ENCODE measurements around the gene SH2D3C. TPM values are rescaled to one million over a fixed set of nuclear protein-coding genes. Genes with fewer than 3 reads are reported as not detected.
A peak's percentile ranks its signal among the peaks of the same experiment; 100 is the strongest.

The SH2D3C gene
- total RNA-seq, 2 experiments from 2014 or later = 27.2 to 27.3 TPM

GRCh38 chr9:127710204-127710783, 68.2 kb downstream of the SH2D3C start:
- intact Hi-C loops (cut with micrococcal nuclease) = no loop called here
- Mint-ChIP-seq H3K27me3 (ENCODE audit: low read depth) (no peaks in the 10 kb centered on the region), H3K4me3 (no peak overlapping the region), H3K36me3 (ENCODE audit: low read depth) (no peaks in the 10 kb centered on the region), H3K4me1 (ENCODE audit: low read depth) (peaks cover 30% of the 10 kb centered on the region), H3K27ac (no peak overlapping the region), H3K9me3 (no peaks in the 10 kb centered on the region)
- no peak for DNase-seq
- CTCF ChIA-PET = interaction anchor here (1.9 kb wide), 1 partner anchor 25 kb away, joined by 9 read pairs; the partner anchor contains the start of gene TOR2A

- peaks cover 26% of the 10 kb centered on the region for H3K4me1 Mint-ChIP-seq (ENCODE audit: low read depth)
- no peak overlapping the region for H3K4me3 Mint-ChIP-seq
- no peaks in the 10 kb centered on the region for H3K36me3 Mint-ChIP-seq (ENCODE audit: low read depth)
- no peak for DNase-seq
- CTCF ChIA-PET = interaction anchor here (1.9 kb wide), 1 partner anchor 26 kb away, joined by 9 read pairs; the partner anchor contains the start of gene TOR2A
- intact Hi-C loops (cut with micrococcal nuclease) = no loop called here
- no peaks in the 10 kb centered on the region for H3K27me3 Mint-ChIP-seq (ENCODE audit: low read depth)
- no peaks in the 10 kb centered on the region for H3K9me3 Mint-ChIP-seq
- no peak overlapping the region for H3K27ac Mint-ChIP-seq
Observed at GRCh38 chr9:127708952-127709587, 69.4 kb downstream of the SH2D3C start.

GRCh38 chr9:127707766-127708165, 70.7 kb downstream of the SH2D3C start:
- Mint-ChIP-seq H3K4me3 (no peak overlapping the region), H3K9me3 (no peaks in the 10 kb centered on the region), H3K27me3 (ENCODE audit: low read depth) (no peaks in the 10 kb centered on the region), H3K4me1 (ENCODE audit: low read depth) (peaks cover 24% of the 10 kb centered on the region), H3K27ac (no peak overlapping the region), H3K36me3 (ENCODE audit: low read depth) (no peaks in the 10 kb centered on the region)
- CTCF ChIA-PET = interaction anchor here (1.1 kb wide), 1 partner anchor 118 kb away, joined by 3 read pairs; no protein-coding TSS in a partner anchor
- DNase-seq = no peak
- intact Hi-C loops (cut with micrococcal nuclease) = no loop called here

- intact Hi-C loops (cut with micrococcal nuclease) = no loop called here
- H3K9me3 Mint-ChIP-seq = no peaks in the 10 kb centered on the region
- H3K27me3 Mint-ChIP-seq (ENCODE audit: low read depth) = no peaks in the 10 kb centered on the region
- no peak for DNase-seq
- CTCF ChIA-PET = no interaction called here
- H3K27ac Mint-ChIP-seq = no peak within 1 kb of the TSS
- no peak within 1 kb of the TSS for H3K4me3 Mint-ChIP-seq
- H3K4me1 Mint-ChIP-seq (ENCODE audit: low read depth) = peaks cover 19% of the 10 kb centered on the region
- H3K36me3 Mint-ChIP-seq (ENCODE audit: low read depth) = no peaks in the 10 kb centered on the region
Observed at GRCh38 chr9:127706836-127707241, 71.6 kb downstream of the SH2D3C start, which contains the start of gene CFAP157. TSS of gene CFAP157 (plus strand) at chr9:127706988. CDS start at chr9:127707032, 44 bp downstream.

GRCh38 chr9:127705577-127706379, 72.7 kb downstream of the SH2D3C start:
- no peaks in the 10 kb centered on the region for H3K9me3 Mint-ChIP-seq
- intact Hi-C loops (cut with micrococcal nuclease) = no loop called here
- H3K4me3 Mint-ChIP-seq = no peak overlapping the region
- CTCF ChIA-PET = interaction anchor here (1.0 to 1.7 kb wide), 2 partner anchors 29 to 90 kb away, joined by 3 to 6 read pairs; partner anchors contain the start of gene TOR2A
- H3K27me3 Mint-ChIP-seq (ENCODE audit: low read depth) = no peaks in the 10 kb centered on the region
- no peaks in the 10 kb centered on the region for H3K36me3 Mint-ChIP-seq (ENCODE audit: low read depth)
- H3K4me1 Mint-ChIP-seq (ENCODE audit: low read depth) = peaks cover 10% of the 10 kb centered on the region
- DNase-seq = no peak
- H3K27ac Mint-ChIP-seq = no peak overlapping the region

GRCh38 chr9:127703289-127703946, 75.0 kb downstream of the SH2D3C start:
- Mint-ChIP-seq H3K27me3 (ENCODE audit: low read depth) (no peaks in the 10 kb centered on the region), H3K36me3 (ENCODE audit: low read depth) (no peaks in the 10 kb centered on the region), H3K27ac (no peak overlapping the region), H3K4me3 (no peak overlapping the region), H3K4me1 (ENCODE audit: low read depth) (peaks cover 21% of the 10 kb centered on the region), H3K9me3 (no peaks in the 10 kb centered on the region)
- intact Hi-C loops (cut with micrococcal nuclease) = no loop called here
- no peak for DNase-seq
- CTCF ChIA-PET = interaction anchor here (0.6 to 1.1 kb wide), 2 partner anchors 98 to 178 kb away, joined by 3 read pairs; no protein-coding TSS in a partner anchor

GRCh38 chr9:127700594-127701255, 77.7 kb downstream of the SH2D3C start:
- Mint-ChIP-seq H3K36me3 (ENCODE audit: low read depth) (no peaks in the 10 kb centered on the region), H3K4me3 (no peak overlapping the region), H3K27me3 (ENCODE audit: low read depth) (no peaks in the 10 kb centered on the region), H3K27ac (no peak overlapping the region), H3K9me3 (no peaks in the 10 kb centered on the region), H3K4me1 (ENCODE audit: low read depth) (peaks cover 13% of the 10 kb centered on the region)
- intact Hi-C loops (cut with micrococcal nuclease) = no loop called here
- no peak for DNase-seq
- CTCF ChIA-PET = no interaction called here

GRCh38 chr9:127700140-127700539, 78.3 kb downstream of the SH2D3C start:
- Mint-ChIP-seq H3K4me3 (peak overlapping the region; percentile 25), H3K27ac (no peak overlapping the region), H3K36me3 (ENCODE audit: low read depth) (no peaks in the 10 kb centered on the region), H3K9me3 (no peaks in the 10 kb centered on the region), H3K27me3 (ENCODE audit: low read depth) (no peaks in the 10 kb centered on the region), H3K4me1 (ENCODE audit: low read depth) (peaks cover 13% of the 10 kb centered on the region)
- CTCF ChIA-PET = no interaction called here
- intact Hi-C loops (cut with micrococcal nuclease) = no loop called here
- DNase-seq = no peak

GRCh38 chr9:127698985-127699670, 79.3 kb downstream of the SH2D3C start:
- DNase-seq = peak; percentile 92
- H3K4me1 Mint-ChIP-seq (ENCODE audit: low read depth) = peaks cover 13% of the 10 kb centered on the region
- CTCF ChIA-PET = interaction anchor here (0.7 kb wide), 1 partner anchor 140 kb away, joined by 5 read pairs; no protein-coding TSS in a partner anchor
- H3K9me3 Mint-ChIP-seq = no peaks in the 10 kb centered on the region
- H3K27ac Mint-ChIP-seq = peak overlapping the region; percentile 25
- intact Hi-C loops (cut with micrococcal nuclease) = loop anchor here (1.0 kb wide), 1 partner anchor 16 kb away; the partner anchor contains the start of gene PTRH1
- no peaks in the 10 kb centered on the region for H3K36me3 Mint-ChIP-seq (ENCODE audit: low read depth)
- peak overlapping the region; percentile 72 for H3K4me3 Mint-ChIP-seq
- no peaks in the 10 kb centered on the region for H3K27me3 Mint-ChIP-seq (ENCODE audit: low read depth)

- Mint-ChIP-seq H3K4me1 (ENCODE audit: low read depth) (peaks cover 13% of the 10 kb centered on the region), H3K27me3 (ENCODE audit: low read depth) (no peaks in the 10 kb centered on the region), H3K4me3 (no peak overlapping the region), H3K9me3 (no peaks in the 10 kb centered on the region), H3K36me3 (ENCODE audit: low read depth) (no peaks in the 10 kb centered on the region), H3K27ac (no peak overlapping the region)
- no peak for DNase-seq
- intact Hi-C loops (cut with micrococcal nuclease) = no loop called here
- CTCF ChIA-PET = no interaction called here
Observed at GRCh38 chr9:127698386-127698785, 80.1 kb downstream of the SH2D3C start.

- Mint-ChIP-seq H3K27me3 (ENCODE audit: low read depth) (no peaks in the 10 kb centered on the region), H3K4me3 (no peak overlapping the region), H3K9me3 (no peaks in the 10 kb centered on the region), H3K4me1 (ENCODE audit: low read depth) (peaks cover 13% of the 10 kb centered on the region), H3K27ac (no peak overlapping the region), H3K36me3 (ENCODE audit: low read depth) (no peaks in the 10 kb centered on the region)
- intact Hi-C loops (cut with micrococcal nuclease) = no loop called here
- no peak for DNase-seq
- CTCF ChIA-PET = no interaction called here
Observed at GRCh38 chr9:127697575-127697974, 80.9 kb downstream of the SH2D3C start.
